SU-DHL-6 (cell line): ENCODE results near the gene UNC5C.

Experiments
- CTCF ChIP-seq: fragments of 200-600 bp; sonication (generic); IDR thresholded peaks from one replicate; pipeline ENCODE4 v1.5.1; 2017; ENCODE audit warnings: antibody characterized with exemption, mild to moderate bottlenecking, low read length, moderate library complexity; ENCODE audit not compliant: insufficient read depth, poor library complexity, severe bottlenecking
- EZH2phosphoT487 ChIP-seq: fragments of 200-600 bp; sonication (generic), shearing (Covaris generic); conservative IDR thresholded peaks from 2 replicates; pipeline ENCODE4 v1.6.1; 2018; ENCODE audit warnings: mild to moderate bottlenecking, antibody characterized with exemption, low read length, moderate library complexity, mixed read lengths

- TF ChIP-seq CTCF = no peak
- TF ChIP-seq EZH2phosphoT487 = no peak
Observed at GRCh38 chr4:95120456-95120855, 428.3 kb downstream of the UNC5C start.
